Glutamatergic neuron (in vitro differentiated cells): Measurements from ENCODE around the gene AP4S1. TPM values are rescaled to one million over a fixed set of nuclear protein-coding genes. Genes with fewer than 3 reads are reported as not detected.
"Not testable (repeated sequence)": the region's sequence is repeated elsewhere in the genome, so short reads cannot be mapped to it uniquely, and the experiment has no call there.

Experiments
- DNase-seq: peaks from one replicate; pipeline ENCODE4 v3.0.0; 2022
- H3K27ac Mint-ChIP-seq: one replicate; pipeline ENCODE4 v1.8.0; 2020; ENCODE audit warnings: mild to moderate bottlenecking, mixed read lengths, inconsistent platforms; ENCODE audit not compliant: unreplicated experiment
- H3K27me3 Mint-ChIP-seq: one replicate; pipeline ENCODE4 v1.8.0; 2020; ENCODE audit warnings: mild to moderate bottlenecking, moderate library complexity, mixed read lengths, inconsistent platforms; ENCODE audit not compliant: unreplicated experiment
- H3K36me3 Mint-ChIP-seq: one replicate; pipeline ENCODE4 v1.8.0; 2020; ENCODE audit warnings: mild to moderate bottlenecking, mixed read lengths, inconsistent platforms; ENCODE audit not compliant: unreplicated experiment
- H3K4me1 Mint-ChIP-seq: one replicate; pipeline ENCODE4 v1.8.0; 2020; ENCODE audit warnings: mild to moderate bottlenecking, low read depth, mixed read lengths, inconsistent platforms; ENCODE audit not compliant: unreplicated experiment
- H3K4me3 Mint-ChIP-seq: one replicate; pipeline ENCODE4 v1.8.0; 2020; ENCODE audit warnings: mild to moderate bottlenecking, mixed read lengths, inconsistent platforms; ENCODE audit not compliant: unreplicated experiment
- H3K9me3 Mint-ChIP-seq: one replicate; pipeline ENCODE4 v1.8.0; 2020; ENCODE audit warnings: mild to moderate bottlenecking, moderate library complexity, mixed read lengths, inconsistent platforms; ENCODE audit not compliant: unreplicated experiment
- CTCF ChIP-seq: fragments of 200-600 bp; sonication (generic); IDR thresholded peaks from one replicate; pipeline ENCODE4 v1.5.0; 2021; ENCODE audit not compliant: partially characterized antibody, unreplicated experiment
- total RNA-seq: library from RNA; stranded (reverse); fragmentation: NEBNext Ultra II Directional; extraction: Animal tissue kit (Norgen Biotek cat#: 25700); gene quantifications from one replicate; pipeline ENCODE4 v1.2.1, GENCODE V29; 2021; ENCODE audit not compliant: unreplicated experiment

The AP4S1 gene
- total RNA-seq, 1 donor from 2014 or later = 6.9 TPM

GRCh38 chr14:31090883-31091764 lies 65.7 kb downstream of the AP4S1 start:
- Mint-ChIP-seq H3K9me3 (no peaks in the 10 kb centered on the region), H3K4me3 (no peak overlapping the region), H3K27me3 (no peaks in the 10 kb centered on the region), H3K36me3 (no peaks in the 10 kb centered on the region), H3K27ac (no peak overlapping the region), H3K4me1 (no peaks in the 10 kb centered on the region)
- DNase-seq = no peak
- TF ChIP-seq CTCF = no peak

- H3K27me3 Mint-ChIP-seq = no peaks in the 10 kb centered on the region
Measured at GRCh38 chr14:31092160-31092708, 66.8 kb downstream of the AP4S1 start.

GRCh38 chr14:31093884-31094839 lies 68.7 kb downstream of the AP4S1 start:
- not testable (repeated sequence) for H3K27me3 Mint-ChIP-seq, DNase-seq, H3K4me3 Mint-ChIP-seq, H3K36me3 Mint-ChIP-seq, H3K9me3 Mint-ChIP-seq, H3K4me1 Mint-ChIP-seq, H3K27ac Mint-ChIP-seq

More at GRCh38 chr14:31092160-31092708, 66.8 kb downstream of the AP4S1 start:
- Mint-ChIP-seq H3K9me3 (no peaks in the 10 kb centered on the region), H3K4me3 (no peak overlapping the region), H3K4me1 (no peaks in the 10 kb centered on the region), H3K27ac (no peak overlapping the region), H3K36me3 (no peaks in the 10 kb centered on the region)
- DNase-seq = no peak
- no peak for TF ChIP-seq CTCF

GRCh38 chr14:31095817-31096216 lies 70.4 kb downstream of the AP4S1 start:
- not testable (repeated sequence) for H3K4me3 Mint-ChIP-seq, DNase-seq, H3K36me3 Mint-ChIP-seq, H3K27me3 Mint-ChIP-seq, H3K27ac Mint-ChIP-seq, H3K4me1 Mint-ChIP-seq, H3K9me3 Mint-ChIP-seq

- DNase-seq = no peak
- no peak for TF ChIP-seq CTCF
- Mint-ChIP-seq H3K4me3 (no peak overlapping the region), H3K4me1 (no peaks in the 10 kb centered on the region), H3K27me3 (no peaks in the 10 kb centered on the region), H3K27ac (no peak overlapping the region), H3K9me3 (no peaks in the 10 kb centered on the region), H3K36me3 (no peaks in the 10 kb centered on the region)
Measured at GRCh38 chr14:31096255-31096654, 70.8 kb downstream of the AP4S1 start.
